GM13976 (cell line): ENCODE measurements around the gene SLC22A23.

Experiments
- DNase-seq: peaks from one replicate; pipeline ENCODE4 v3.0.0; 2012; ENCODE audit warnings: low spot score
- CTCF ChIP-seq: IDR thresholded peaks from 2 replicates; pipeline ENCODE4 v1.5.1; 2012; ENCODE audit warnings: borderline replicate concordance, mild to moderate bottlenecking; ENCODE audit not compliant: insufficient read depth; ENCODE audit errors: extremely low read depth, missing control alignments, control extremely low read depth
- in situ Hi-C: fragments of 300-500 bp; cut with MboI; formaldehyde crosslinking; loops from one replicate; pipeline ENCODE4 v1.12.0; 2022; ENCODE audit warnings: low sequenced_read_pairs, mixed read lengths, inconsistent platforms; ENCODE audit not compliant: unreplicated experiment

The SLC22A23 gene

GRCh38 chr6:3456898-3457709 lies at the start of gene SLC22A23:
SLC22A23 (minus strand) TSS chr6:3457050; CDS start chr6:3456559, 491 bp downstream.
- peak; percentile 89 for TF ChIP-seq CTCF
- peak; percentile 92 for DNase-seq
- in situ Hi-C loops: loop anchor here (25.0 kb wide), 1 partner anchor 170 kb away; no protein-coding TSS in a partner anchor

- in situ Hi-C loops: no loop called here
- no peak for DNase-seq
- TF ChIP-seq CTCF: no peak
Observed at GRCh38 chr6:3506200-3506599, 49.4 kb upstream of the SLC22A23 start.

- no peak for TF ChIP-seq CTCF
- in situ Hi-C loops: no loop called here
- no peak for DNase-seq
Observed at GRCh38 chr6:3504938-3505805, 48.3 kb upstream of the SLC22A23 start.

- in situ Hi-C loops: no loop called here
- no peak for TF ChIP-seq CTCF
- no peak for DNase-seq
Observed at GRCh38 chr6:3504354-3504753, 47.5 kb upstream of the SLC22A23 start.

GRCh38 chr6:3501826-3502500 lies 45.1 kb upstream of the SLC22A23 start:
- no peak for DNase-seq
- in situ Hi-C loops: no loop called here
- TF ChIP-seq CTCF: no peak
